Type B pancreatic cell (in vitro differentiated cells): ENCODE measurements around the gene H3-3A. TPM values are rescaled to one million over a fixed set of nuclear protein-coding genes. Genes with fewer than 3 reads are reported as not detected.
A peak's percentile ranks its signal among the peaks of the same experiment; 100 is the strongest.

Experiments used
- DNase-seq: peaks from one replicate; pipeline ENCODE4 v3.0.0; 2021; ENCODE audit warnings: mixed read lengths; ENCODE audit not compliant: unreplicated experiment; ENCODE audit errors: extremely low spot score
- H3K27ac Mint-ChIP-seq: 2 replicates; pipeline ENCODE4 v1.8.0; 2021; ENCODE audit warnings: mild to moderate bottlenecking, mixed read lengths
- H3K27me3 Mint-ChIP-seq: 2 replicates; pipeline ENCODE4 v1.8.0; 2021; ENCODE audit warnings: mixed read lengths
- H3K36me3 Mint-ChIP-seq: 2 replicates; pipeline ENCODE4 v1.8.0; 2021; ENCODE audit warnings: mixed read lengths
- H3K4me1 Mint-ChIP-seq: one replicate; pipeline ENCODE4 v1.8.0; 2021; ENCODE audit warnings: mixed read lengths; ENCODE audit not compliant: unreplicated experiment
- H3K4me3 Mint-ChIP-seq: 2 replicates; pipeline ENCODE4 v1.8.0; 2021; ENCODE audit warnings: mild to moderate bottlenecking, mixed read lengths
- H3K9me3 Mint-ChIP-seq: 2 replicates; pipeline ENCODE4 v1.8.0; 2021; ENCODE audit warnings: mixed read lengths
- CTCF ChIP-seq: fragments of 200-600 bp; sonication (generic); conservative IDR thresholded peaks from 2 replicates; pipeline ENCODE4 v1.5.0; 2021; ENCODE audit warnings: antibody characterized with exemption, mild to moderate bottlenecking
- long read RNA-seq: library from polyadenylated mRNA; unstranded; transcript quantifications from one replicate; pipeline ENCODE4 v2.0.0, GENCODE V29; 2020
- total RNA-seq: library from RNA; stranded (reverse); gene quantifications from 2 replicates; pipeline ENCODE4 v1.2.1, GENCODE V29; 2021; ENCODE audit warnings: low replicate concordance

Gene H3-3A
- 684 and 873 TPM in 2 replicates for total RNA-seq
- long read RNA-seq, transcript H3F3A-203 (4 exons, 1,088 nt), result major isoform, 472 of 480 reads
- long read RNA-seq, partial matches to known transcripts, result 3 of 480 reads
- long read RNA-seq, other reads (novel, unspliced or antisense), result 2 of 480 reads

GRCh38 chr1:226062558-226063223 is at the start of gene H3-3A:
Gene H3-3A (plus strand): TSS chr1:226062716. CDS start chr1:226064352, 1,636 bp downstream.
- TF ChIP-seq CTCF, result no peak
- Mint-ChIP-seq H3K9me3 (no peaks in the 10 kb centered on the region), H3K27ac (peak within 1 kb of the TSS; percentile 99), H3K4me1 (peaks cover 36% of the 10 kb centered on the region), H3K36me3 (peaks cover 32% of the 10 kb centered on the region), H3K27me3 (no peaks in the 10 kb centered on the region), H3K4me3 (peak within 1 kb of the TSS; percentile 100)
- peak; percentile 99 for DNase-seq

- Mint-ChIP-seq H3K27ac (no peak overlapping the region), H3K27me3 (no peaks in the 10 kb centered on the region), H3K4me3 (no peak overlapping the region), H3K36me3 (no peaks in the 10 kb centered on the region), H3K4me1 (no peaks in the 10 kb centered on the region), H3K9me3 (no peaks in the 10 kb centered on the region)
- no peak for TF ChIP-seq CTCF
- DNase-seq, result no peak
Observed at GRCh38 chr1:226017070-226017469, 45.4 kb upstream of the H3-3A start.

- no peak for TF ChIP-seq CTCF
- no peak for DNase-seq
- Mint-ChIP-seq H3K36me3 (no peaks in the 10 kb centered on the region), H3K27me3 (no peaks in the 10 kb centered on the region), H3K9me3 (no peaks in the 10 kb centered on the region), H3K4me3 (no peak overlapping the region), H3K27ac (no peak overlapping the region), H3K4me1 (no peaks in the 10 kb centered on the region)
Observed at GRCh38 chr1:226019572-226019971, 42.9 kb upstream of the H3-3A start.

GRCh38 chr1:226021401-226021800 is 41.1 kb upstream of the H3-3A start:
- no peak for DNase-seq
- Mint-ChIP-seq H3K27me3 (no peaks in the 10 kb centered on the region), H3K27ac (no peak overlapping the region), H3K9me3 (no peaks in the 10 kb centered on the region), H3K4me3 (no peak overlapping the region), H3K4me1 (no peaks in the 10 kb centered on the region), H3K36me3 (no peaks in the 10 kb centered on the region)
- no peak for TF ChIP-seq CTCF

- Mint-ChIP-seq H3K4me1 (no peaks in the 10 kb centered on the region), H3K9me3 (no peaks in the 10 kb centered on the region), H3K27ac (peak overlapping the region; percentile 11), H3K4me3 (no peak overlapping the region), H3K36me3 (no peaks in the 10 kb centered on the region), H3K27me3 (no peaks in the 10 kb centered on the region)
- no peak for TF ChIP-seq CTCF
- DNase-seq, result no peak
Observed at GRCh38 chr1:226021801-226022200, 40.7 kb upstream of the H3-3A start.
